CD4-positive, alpha-beta T cell treated with Interleukin-21 for 1 hour (primary cell): Measurements from ENCODE around the gene SP8.

Experiments used
- DNase-seq: peaks from one replicate; pipeline ENCODE4 v3.0.0-alpha.2; 2020

The SP8 gene

GRCh38 chr7:20793694-20794394 lies 7.2 kb upstream of the SP8 start:
- DNase-seq = no peak

GRCh38 chr7:20793248-20793647 lies 6.6 kb upstream of the SP8 start:
- DNase-seq = no peak

GRCh38 chr7:20791538-20792434 lies 5.1 kb upstream of the SP8 start:
- no peak for DNase-seq

- DNase-seq = no peak
These were observed 3.7 kb upstream of the SP8 start for GRCh38 chr7:20790375-20790774.

GRCh38 chr7:20788420-20788990 lies 1.8 kb upstream of the SP8 start:
- no peak for DNase-seq

GRCh38 chr7:20787660-20788419 lies 1.2 kb upstream of the SP8 start:
- no peak for DNase-seq

GRCh38 chr7:20786421-20786778 lies 286 bp downstream of the SP8 start:
- no peak for DNase-seq

- no peak for DNase-seq
These were observed 655 bp downstream of the SP8 start for GRCh38 chr7:20786049-20786412.

GRCh38 chr7:20785157-20786048 lies 1.3 kb downstream of the SP8 start:
- no peak for DNase-seq

- no peak for DNase-seq
These were observed 2.1 kb downstream of the SP8 start for GRCh38 chr7:20784388-20785156.

- DNase-seq = no peak
These were observed 2.8 kb downstream of the SP8 start for GRCh38 chr7:20783700-20784387.

- DNase-seq = no peak
These were observed 3.5 kb downstream of the SP8 start for GRCh38 chr7:20783125-20783699.

GRCh38 chr7:20779041-20779440 lies 7.6 kb downstream of the SP8 start:
- no peak for DNase-seq

- DNase-seq = no peak
These were observed 8.5 kb downstream of the SP8 start for GRCh38 chr7:20778063-20778721.

- no peak for DNase-seq
These were observed 9.2 kb downstream of the SP8 start for GRCh38 chr7:20777377-20778062.

GRCh38 chr7:20776942-20777341 lies 9.7 kb downstream of the SP8 start:
- DNase-seq = no peak

- DNase-seq = no peak
These were observed 10.3 kb downstream of the SP8 start for GRCh38 chr7:20776214-20776911.

GRCh38 chr7:20754001-20754400 lies 32.7 kb downstream of the SP8 start:
- DNase-seq = no peak

GRCh38 chr7:20749906-20750305 lies 36.8 kb downstream of the SP8 start:
- DNase-seq = no peak
